Left cardiac atrium (tissue), 4 donors: ENCODE results near the gene PHC2. TPM values are rescaled to one million over a fixed set of nuclear protein-coding genes. Genes with fewer than 3 reads are reported as not detected.

Experiments
- ATAC-seq, 2 donors: fragments of 200-7000 bp; cut with Tn5 transposase; one replicate each; pipeline ENCODE4 v1.9.1; 2020; ENCODE audit warnings: mild to moderate bottlenecking in 2 of 2, moderate library complexity in 2 of 2
- DNase-seq: peaks from one replicate; pipeline ENCODE4 v3.0.0-alpha.2; 2020
- intact Hi-C, 2 donors: fragments of 100-400 bp; cut with DNase I; formaldehyde crosslinking; loops; one replicate each; pipeline versions ENCODE4 v1.14.1 to v1.15.1; 2022 to 2023
- total RNA-seq, 2 donors: library from RNA; stranded (reverse); fragmentation: NEBNext Ultra II Directional; extraction: Animal tissue kit (Norgen Biotek cat#: 25700); gene quantifications; one replicate each; pipeline ENCODE4 v1.2.1, GENCODE V29; 2021
- donor health status: DM: no; HTN: yes; CAD: no.
- donor health status: DM: no; HTN: yes; CAD: no; lungs with severe emphysema.
- donor health status: DM: yes; HTN: yes; CAD: no.
- donor health status: Dilated cardiomyopathy.

PHC2 gene
- total RNA-seq, 2 donors from 2014 or later: 75.0 to 139 TPM

GRCh38 chr1:33379631-33380354 lies 51.1 kb downstream of the PHC2 start:
- intact Hi-C loops: no loop called here
- no peak for DNase-seq
- ATAC-seq: peak in 1 of 2 donors; percentile 32

DNA sequence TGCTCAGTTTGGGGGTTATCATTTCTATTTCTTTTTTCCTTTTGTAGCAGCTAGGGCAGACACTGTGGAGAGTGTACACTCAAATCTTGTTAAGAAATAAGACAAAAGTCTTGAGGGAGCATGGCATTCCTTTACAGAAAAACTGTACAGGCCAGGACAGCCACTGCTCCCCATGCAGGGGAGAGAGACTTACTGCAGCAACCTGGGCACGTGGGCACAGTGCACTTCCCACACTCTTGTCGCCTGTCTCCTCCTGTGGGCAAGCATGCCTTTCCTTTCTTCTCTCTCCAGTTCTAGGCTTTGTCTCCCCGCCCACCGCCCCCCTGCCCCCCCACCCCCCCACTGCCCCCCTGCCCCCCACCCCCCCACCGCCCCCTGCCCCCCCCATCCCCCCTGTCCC lies 51.9 kb downstream of the PHC2 start:
- intact Hi-C loops: no loop called here
- DNase-seq (no peak), ATAC-seq (no peak)

GRCh38 chr1:33378524-33378923 lies 52.4 kb downstream of the PHC2 start:
- ATAC-seq: peak in 1 of 2 donors; percentile 13
- intact Hi-C loops: no loop called here
- DNase-seq: no peak

DNA sequence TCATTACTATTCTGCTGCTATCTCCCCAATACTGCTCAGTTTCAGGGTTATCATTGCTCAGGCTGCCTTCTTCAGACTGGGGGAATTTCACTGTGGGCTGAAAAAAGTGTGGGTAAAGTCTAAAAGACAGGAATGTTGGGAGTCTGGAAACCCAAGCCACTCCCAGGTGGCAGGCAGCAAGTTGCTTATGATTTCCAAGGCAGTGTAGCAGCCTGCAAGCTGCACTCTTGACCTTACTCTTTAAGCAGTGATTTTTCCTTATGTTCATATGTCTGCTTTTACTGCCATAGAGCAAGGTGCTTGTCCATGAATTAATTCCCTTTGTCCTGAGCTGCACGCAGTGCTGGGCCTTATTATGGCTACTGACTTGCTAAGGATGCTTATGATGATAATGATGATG lies 53.1 kb downstream of the PHC2 start:
- DNase-seq (no peak), ATAC-seq (no peak)
- intact Hi-C loops: no loop called here

GRCh38 chr1:33377013-33377412 lies 53.9 kb downstream of the PHC2 start:
- DNase-seq: no peak
- ATAC-seq: no peak
- intact Hi-C loops: no loop called here

DNA sequence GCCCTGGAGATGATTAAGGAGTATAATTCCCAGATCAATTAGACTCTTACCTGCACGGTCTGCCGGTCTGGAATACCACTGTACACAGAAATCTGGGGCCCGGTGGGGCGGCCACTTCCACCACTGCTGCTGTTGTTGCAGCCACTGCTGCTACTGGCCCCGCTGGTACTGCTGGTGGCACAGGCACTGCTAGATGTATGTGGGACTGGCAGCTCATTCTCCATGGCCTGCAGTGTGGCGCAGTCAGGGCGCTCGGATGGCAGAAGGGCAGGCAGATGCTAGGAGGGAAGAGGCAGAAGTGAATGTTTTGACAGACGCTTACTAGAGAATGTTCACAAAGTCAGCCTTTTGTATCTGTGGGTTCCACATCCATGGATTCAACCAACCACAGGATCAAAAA lies 55.6 kb downstream of the PHC2 start:
- ATAC-seq: no peak
- intact Hi-C loops: no loop called here
- no peak for DNase-seq

- ATAC-seq (peak; percentile 14 to 39), DNase-seq (no peak)
- intact Hi-C loops: loop anchor here (5.0 kb wide), 2 partner anchors 78 to 93 kb away; no protein-coding TSS in a partner anchor
Observed at GRCh38 chr1:33374336-33375105, 56.4 kb downstream of the PHC2 start.

GRCh38 chr1:33373606-33374005 lies 57.3 kb downstream of the PHC2 start:
- ATAC-seq: no peak
- intact Hi-C loops: loop anchor here (5.0 kb wide), 2 partner anchors 79 to 94 kb away; no protein-coding TSS in a partner anchor
- DNase-seq: no peak

GRCh38 chr1:33372677-33373076 lies 58.2 kb downstream of the PHC2 start:
- ATAC-seq: no peak
- DNase-seq: no peak
- intact Hi-C loops: loop anchor here (5.0 kb wide), 2 partner anchors 80 to 95 kb away; no protein-coding TSS in a partner anchor

GRCh38 chr1:33372162-33372561 lies 58.7 kb downstream of the PHC2 start:
- ATAC-seq (no peak), DNase-seq (no peak)
- intact Hi-C loops: loop anchor here (5.0 kb wide), 2 partner anchors 80 to 95 kb away; no protein-coding TSS in a partner anchor

GRCh38 chr1:33371334-33371733 lies 59.6 kb downstream of the PHC2 start:
- DNase-seq (no peak), ATAC-seq (no peak)
- intact Hi-C loops: loop anchor here (5.0 kb wide), 2 partner anchors 81 to 96 kb away; no protein-coding TSS in a partner anchor

- no peak for ATAC-seq
- intact Hi-C loops: loop anchor here (5.0 kb wide), 2 partner anchors 81 to 96 kb away; no protein-coding TSS in a partner anchor
Observed at GRCh38 chr1:33370827-33371226, 60.1 kb downstream of the PHC2 start.

DNA sequence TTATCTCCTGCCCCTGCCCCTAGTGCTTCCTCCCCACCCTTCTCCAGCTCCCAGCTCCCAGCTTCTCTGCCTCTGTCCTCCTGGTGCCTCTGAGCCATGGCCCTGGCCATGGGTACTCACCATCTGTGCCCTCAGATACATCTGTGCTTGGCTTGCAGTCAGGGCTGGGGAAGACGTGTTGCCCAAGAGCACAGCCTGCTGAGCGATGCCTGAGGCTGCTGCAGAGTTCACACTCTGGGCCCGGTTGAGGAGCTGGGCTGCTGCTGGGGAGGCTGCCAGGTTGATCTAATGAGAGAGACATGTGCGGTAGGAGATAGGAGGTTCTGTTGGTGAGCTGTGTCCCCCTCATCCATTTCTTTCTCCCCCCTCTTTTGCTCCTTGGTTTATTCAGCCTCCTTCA lies 60.6 kb downstream of the PHC2 start:
- intact Hi-C loops: loop anchor here (5.0 kb wide), 2 partner anchors 82 to 97 kb away; no protein-coding TSS in a partner anchor
- peak in 1 of 2 donors; percentile 47 for ATAC-seq
- peak; percentile 38 for DNase-seq

More at GRCh38 chr1:33370827-33371226, 60.1 kb downstream of the PHC2 start:
- no peak for DNase-seq

GRCh38 chr1:33369764-33370163 lies 61.1 kb downstream of the PHC2 start:
- DNase-seq: no peak
- intact Hi-C loops: loop anchor here (5.0 kb wide), 4 partner anchors 72 to 152 kb away; no protein-coding TSS in a partner anchor
- ATAC-seq: no peak

DNA sequence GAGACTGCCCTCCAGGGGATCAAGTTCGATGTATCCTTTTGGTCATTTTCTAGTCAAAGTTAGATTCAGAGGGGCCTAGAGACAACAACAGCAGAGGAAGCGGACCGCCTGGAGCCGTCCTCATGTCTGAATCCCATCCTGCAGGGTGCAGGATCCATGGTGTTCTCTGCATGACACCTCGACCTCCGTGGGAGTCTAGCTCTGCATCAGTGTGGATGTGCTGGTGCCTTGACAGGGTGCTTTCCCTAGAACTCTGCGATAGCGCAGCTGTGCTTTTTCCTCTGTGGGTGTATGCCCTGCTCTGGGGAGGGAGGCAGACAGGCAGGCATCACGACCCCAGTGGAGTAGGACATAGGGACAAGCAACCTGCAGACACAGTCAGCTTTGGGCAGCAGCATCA lies 61.8 kb downstream of the PHC2 start:
- DNase-seq (no peak), ATAC-seq (no peak)
- intact Hi-C loops: loop anchor here (5.0 kb wide), 3 partner anchors 72 to 152 kb away; no protein-coding TSS in a partner anchor

DNA sequence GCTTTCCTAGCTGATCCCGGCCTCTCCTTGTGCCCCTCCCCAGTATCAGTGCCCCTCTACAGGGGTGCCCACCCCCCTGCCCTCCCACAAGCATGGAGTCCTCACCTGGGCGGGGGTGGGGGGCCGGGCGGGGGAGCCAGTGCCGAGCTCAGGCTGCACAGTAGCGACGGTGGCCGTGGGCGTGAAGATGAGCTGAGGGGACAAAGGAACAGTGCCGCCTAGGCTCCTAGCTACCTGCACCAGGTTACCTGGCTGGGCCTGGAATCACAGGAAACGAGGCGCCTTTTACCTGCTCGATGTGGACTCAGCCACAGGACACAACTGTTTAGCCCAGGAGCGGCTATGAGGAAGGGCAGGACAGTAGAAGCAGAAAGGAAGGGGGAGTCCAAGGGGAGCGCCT lies 62.5 kb downstream of the PHC2 start:
- no peak for ATAC-seq
- no peak for DNase-seq
- intact Hi-C loops: loop anchor here (5.0 kb wide), 3 partner anchors 71 to 151 kb away; no protein-coding TSS in a partner anchor

GRCh38 chr1:33367485-33368405 lies 63.1 kb downstream of the PHC2 start:
- peak; percentile 73 to 77 for ATAC-seq
- intact Hi-C loops: loop anchor here (2.0 to 5.0 kb wide), 4 partner anchors 69 to 150 kb away; no protein-coding TSS in a partner anchor

GRCh38 chr1:33366762-33367484 lies 64.0 kb downstream of the PHC2 start:
- intact Hi-C loops: loop anchor here (2.0 to 5.0 kb wide), 4 partner anchors 68 to 150 kb away; no protein-coding TSS in a partner anchor
- peak in 1 of 2 donors; percentile 3 for ATAC-seq
- DNase-seq: no peak

More at GRCh38 chr1:33367485-33368405, 63.1 kb downstream of the PHC2 start:
- DNase-seq: peak; percentile 90
